HG03097 (cell line): ENCODE measurements around the gene LILRB3.
"Not testable (repeated sequence)": the region's sequence is repeated elsewhere in the genome, so short reads cannot be mapped to it uniquely, and the experiment has no call there.

Experiments
- ATAC-seq: cut with Tn5 transposase; IDR thresholded peaks from one replicate; pipeline ENCODE4 v1.9.1; 2021; ENCODE audit not compliant: unreplicated experiment, low FRiP score

The LILRB3 gene

DNA sequence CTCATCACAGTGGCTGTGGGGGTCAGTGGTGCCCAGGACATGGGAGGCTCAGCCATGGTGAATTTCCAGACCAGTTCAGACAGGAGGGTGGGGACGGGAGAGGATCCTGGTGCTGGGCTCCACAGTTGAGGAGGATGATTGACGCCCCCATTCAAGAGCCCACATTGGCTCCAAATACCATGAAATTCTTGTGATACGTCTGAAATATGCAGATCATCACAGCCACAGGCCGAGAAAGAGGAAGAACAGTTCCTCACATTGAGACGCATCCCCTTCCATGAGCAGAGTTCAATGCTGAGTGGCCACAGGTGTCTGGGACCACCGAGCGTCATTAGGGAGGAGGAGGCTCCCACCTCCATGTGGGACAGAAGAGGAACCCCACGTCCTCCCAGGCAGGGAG, 21.0 kb upstream of the LILRB3 start:
- not testable (repeated sequence) for ATAC-seq

DNA sequence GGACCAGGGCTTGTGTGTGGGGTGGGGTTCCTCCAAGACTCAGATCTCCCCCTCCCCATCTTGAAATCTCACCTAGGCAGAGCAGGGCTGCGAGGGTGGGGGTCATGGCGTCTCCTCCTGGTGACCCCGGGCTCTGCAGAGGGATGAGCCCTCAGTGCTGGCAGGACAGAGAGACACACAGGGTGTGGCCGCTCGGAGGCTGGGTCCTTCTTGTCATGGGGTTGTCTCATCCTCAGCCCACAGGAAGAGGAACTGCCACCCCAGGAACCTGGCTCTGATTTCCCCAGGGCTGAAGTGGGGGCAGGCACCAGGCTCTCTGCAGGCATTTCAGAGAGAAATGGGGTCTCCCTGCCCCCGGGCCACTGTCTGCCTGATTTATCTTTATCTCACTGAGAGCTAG, 19.8 kb upstream of the LILRB3 start, which contains the start of gene LILRA6:
Gene LILRA6 (minus strand): TSS at position 145 of the 400 bp plus-strand sequence.
- ATAC-seq = not testable (repeated sequence)

DNA sequence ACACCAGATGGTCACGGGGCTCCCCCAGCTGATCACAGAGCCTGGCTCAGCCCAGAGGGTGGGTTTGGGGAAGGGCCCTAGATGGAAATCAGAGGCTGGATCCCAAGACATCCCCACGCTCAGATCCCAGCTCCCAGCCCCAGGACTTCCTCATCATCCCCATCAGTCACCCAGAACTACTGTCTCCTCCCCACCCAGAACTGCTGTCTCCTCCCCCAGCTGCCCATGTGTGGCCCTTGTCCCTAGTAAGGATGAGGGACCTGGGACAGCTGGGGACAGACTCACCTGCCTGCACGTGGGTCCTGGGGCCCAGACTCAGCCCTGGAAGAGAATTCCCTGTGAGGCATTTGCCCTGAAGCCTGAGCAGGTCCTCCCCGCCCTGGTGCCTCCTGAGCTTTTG, 19.4 kb upstream of the LILRB3 start:
- ATAC-seq = not testable (repeated sequence)

DNA sequence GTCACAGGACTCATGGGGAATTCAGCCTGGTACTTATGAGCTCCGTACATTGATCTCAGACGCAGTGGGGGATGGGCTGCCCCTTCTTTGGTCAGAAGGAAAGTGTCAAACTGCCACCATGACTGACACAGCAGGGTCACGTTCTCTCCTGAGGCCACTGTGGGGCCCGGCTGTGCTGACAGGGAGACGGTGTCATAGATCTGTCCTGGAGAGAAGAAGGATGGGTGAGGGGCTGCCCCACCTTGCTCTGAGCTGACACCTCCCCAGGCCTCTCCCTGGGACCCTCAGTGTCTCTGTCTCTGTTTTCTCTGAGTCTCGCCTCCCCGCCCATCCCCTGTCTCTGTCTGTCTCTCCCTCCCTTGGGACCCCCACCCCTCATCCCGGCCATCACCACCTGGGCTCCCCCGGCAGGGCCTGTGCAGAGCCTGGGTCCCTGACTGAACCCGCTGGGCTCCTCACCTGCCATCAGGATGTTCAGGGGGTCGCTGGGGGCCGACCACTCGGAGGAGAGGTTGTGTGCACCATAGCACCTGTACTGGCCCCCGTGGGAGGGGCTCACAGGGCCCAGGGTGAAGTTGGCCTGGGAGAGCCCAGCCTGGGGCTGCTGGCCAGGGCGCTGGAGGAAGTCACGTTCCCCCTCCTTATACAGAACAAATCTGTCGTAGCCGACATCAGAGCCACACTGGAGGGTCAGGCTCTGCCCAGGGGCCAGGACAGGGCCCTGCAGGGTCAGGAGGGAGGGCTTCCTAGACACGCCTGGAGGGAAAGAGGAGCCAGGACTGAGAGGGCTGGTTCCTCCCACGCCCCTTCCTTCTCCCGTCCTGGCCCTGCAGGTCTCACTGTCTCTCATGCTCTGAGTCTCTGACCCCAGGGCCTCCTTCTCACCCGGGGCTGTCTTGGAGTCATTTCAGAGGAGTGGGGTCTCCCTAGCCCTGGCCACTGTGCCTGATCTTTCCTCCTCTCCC, 17.8 kb upstream of the LILRB3 start:
- not testable (repeated sequence) for ATAC-seq

DNA sequence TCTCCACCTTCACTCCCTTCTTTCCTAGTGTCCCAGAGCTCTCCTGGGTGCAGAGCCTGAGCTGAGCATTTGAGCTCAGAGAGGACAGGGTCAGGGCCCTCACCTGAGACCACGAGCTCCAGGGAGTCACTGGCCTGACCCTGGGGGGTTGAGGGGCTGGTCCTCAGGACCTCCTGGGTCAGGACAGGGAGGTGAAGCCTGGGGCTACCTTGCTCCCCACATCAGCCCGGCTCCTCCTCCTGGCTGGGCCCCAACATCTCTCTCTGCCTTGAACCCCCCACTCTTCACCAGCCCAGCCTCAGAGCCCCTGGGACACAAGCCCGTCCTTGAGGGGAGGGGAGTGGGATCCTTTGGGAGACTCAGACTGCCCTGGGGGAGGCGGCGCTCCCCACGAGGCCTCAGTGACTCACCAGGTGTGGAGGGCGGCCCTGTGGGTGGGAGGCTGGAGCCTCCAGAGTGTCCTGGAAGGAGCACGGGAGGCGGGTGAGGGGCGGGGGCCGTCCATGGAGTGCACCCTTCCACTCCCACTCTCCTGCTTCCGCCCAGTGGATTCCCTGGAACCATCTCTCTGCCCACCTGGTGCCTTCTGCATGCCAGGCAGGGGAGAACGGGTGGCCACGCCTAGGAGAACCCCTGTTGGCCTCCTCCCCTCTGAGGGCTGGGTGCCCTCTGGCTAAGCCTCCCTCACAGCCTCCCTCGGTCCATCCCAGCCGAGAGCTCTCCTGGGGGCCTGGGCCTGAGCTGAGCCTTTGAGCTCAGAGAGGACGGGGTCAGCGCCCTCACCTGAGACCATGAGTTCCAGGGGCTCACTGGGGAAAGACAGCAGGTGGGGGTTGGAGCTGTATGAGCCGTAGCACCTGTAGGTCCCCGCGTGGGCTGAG, 16.9 kb upstream of the LILRB3 start:
- not testable (repeated sequence) for ATAC-seq

DNA sequence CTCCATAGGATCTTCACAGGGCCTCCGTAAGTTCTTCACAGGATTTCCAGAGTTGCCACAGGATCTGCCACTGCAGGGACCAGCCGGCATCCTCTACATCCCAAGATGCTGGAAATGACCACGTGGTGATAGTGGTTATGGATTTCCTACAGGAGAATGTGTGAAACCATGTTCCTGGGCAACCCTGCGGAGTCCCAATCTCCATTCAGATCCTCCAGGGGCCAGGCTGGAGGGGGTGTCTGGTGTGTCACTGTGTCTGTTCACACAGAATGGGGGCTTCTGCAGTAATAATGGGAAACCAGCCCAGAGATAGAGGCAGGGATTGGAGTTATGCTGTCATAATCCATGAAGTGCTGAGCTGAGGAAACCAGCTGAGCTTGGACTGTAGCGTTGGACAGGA, 11.1 kb upstream of the LILRB3 start:
- ATAC-seq = no peak

DNA sequence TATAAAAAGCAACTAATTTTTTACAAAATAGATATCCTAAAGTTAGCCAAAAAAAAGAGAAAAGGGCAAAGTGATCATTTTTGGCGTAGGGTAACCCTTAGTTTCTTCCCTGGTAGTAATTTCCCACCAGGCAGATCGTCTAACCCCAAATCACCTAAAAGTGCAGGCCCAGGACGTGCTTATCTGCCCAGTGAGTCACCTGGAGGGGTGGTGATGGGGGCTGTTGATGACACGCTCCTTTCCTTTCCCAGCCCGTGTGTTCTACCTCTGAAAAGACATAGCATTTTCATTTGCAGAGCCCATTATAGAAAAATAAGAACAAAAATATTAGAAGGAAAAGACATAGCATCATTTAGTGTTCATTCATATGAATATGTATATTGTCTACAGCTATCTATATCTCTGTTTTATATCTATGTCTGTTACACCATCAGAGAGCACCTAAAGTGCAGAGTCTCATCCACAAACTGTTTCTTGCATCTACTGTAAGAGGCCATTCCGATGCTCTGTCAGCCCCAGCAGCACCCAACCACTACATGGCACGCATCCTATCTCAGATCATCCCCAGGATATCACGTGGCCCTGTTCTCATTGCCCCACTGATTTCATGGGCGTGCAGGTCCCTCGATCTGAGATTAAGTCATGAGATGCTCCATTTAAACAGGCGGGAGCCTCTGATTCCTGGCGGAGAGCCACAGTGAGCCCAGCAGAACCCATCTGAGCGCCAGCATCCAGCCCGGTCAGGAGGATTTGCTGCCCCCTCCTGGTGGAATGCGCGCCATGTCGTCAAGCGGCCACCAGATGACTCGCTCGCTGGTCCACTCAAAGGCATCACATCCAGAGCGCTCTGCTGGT, 8.5 kb upstream of the LILRB3 start:
- no peak for ATAC-seq

DNA sequence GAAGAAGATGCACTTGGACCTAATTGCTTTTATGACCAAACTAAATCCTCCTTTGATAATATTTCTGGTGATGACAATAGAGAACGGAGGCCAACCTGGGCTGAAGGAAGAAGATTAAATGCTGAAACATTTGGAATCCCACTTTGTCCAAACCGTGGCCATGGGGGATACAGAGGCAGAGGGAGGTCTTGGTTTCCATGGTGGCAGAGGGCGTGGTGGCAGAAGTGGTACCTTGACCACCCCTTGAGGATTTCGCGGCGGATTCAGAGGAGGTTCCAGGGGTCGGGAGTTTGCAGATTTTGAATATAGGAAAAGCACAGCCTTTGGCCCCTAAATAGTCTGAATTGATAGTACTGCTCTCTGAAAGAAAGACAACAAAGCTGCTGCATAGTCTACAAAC, 7.2 kb upstream of the LILRB3 start:
- no peak for ATAC-seq

DNA sequence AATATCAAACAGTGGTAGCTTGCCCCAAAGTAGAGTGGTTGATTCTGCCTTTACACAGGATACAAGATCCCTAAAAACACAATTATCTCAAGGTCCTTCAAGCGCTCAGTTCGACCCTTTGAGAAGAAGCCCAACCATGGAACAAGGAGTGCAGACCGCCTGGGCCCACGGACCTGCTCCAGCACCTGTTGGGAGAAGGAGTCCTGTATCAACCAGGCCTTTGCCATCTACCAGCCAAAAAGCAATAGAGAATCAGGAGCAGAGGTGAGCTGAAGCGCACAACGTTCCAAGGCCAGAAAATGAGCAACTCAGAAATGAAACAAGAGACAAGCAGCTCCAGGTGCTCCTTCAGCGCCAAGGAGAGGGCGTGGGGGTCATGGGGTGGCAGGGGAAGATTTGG, 6.3 kb upstream of the LILRB3 start:
- no peak for ATAC-seq

DNA sequence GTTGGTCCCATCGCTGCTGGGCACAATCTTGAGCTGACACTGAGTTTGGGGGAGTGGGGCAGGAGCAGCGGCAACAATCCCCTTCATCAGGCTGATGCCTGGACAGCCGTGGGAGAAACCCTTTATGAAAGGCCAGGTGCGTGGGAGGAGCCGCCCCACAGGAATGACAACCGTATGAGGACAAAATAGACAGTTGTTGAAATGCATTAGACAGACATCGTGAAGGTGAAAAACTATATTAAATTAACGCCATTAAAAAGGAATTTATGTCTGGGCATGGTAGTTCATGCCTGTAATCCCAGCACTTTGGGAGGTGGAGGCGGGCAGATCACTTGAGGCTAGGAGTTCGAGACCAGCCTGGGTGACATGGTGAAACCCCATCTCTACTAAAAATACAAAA, 1.8 kb upstream of the LILRB3 start:
- ATAC-seq = not testable (repeated sequence)

DNA sequence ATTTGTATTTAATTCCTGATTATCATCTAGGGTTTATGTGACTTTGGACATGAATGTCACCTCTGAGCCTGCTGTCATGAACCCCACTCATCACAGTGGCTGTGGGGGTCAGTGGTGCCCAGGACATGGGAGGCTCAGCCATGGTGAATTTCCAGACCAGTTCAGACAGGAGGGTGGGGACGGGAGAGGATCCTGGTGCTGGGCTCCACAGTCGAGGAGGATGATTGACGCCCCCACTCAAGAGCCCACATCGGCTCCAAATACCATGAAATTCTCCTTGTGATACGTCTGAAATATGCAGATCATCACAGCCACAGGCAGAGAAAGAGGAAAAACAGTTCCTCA, 1.1 kb upstream of the LILRB3 start:
- ATAC-seq = not testable (repeated sequence)

DNA sequence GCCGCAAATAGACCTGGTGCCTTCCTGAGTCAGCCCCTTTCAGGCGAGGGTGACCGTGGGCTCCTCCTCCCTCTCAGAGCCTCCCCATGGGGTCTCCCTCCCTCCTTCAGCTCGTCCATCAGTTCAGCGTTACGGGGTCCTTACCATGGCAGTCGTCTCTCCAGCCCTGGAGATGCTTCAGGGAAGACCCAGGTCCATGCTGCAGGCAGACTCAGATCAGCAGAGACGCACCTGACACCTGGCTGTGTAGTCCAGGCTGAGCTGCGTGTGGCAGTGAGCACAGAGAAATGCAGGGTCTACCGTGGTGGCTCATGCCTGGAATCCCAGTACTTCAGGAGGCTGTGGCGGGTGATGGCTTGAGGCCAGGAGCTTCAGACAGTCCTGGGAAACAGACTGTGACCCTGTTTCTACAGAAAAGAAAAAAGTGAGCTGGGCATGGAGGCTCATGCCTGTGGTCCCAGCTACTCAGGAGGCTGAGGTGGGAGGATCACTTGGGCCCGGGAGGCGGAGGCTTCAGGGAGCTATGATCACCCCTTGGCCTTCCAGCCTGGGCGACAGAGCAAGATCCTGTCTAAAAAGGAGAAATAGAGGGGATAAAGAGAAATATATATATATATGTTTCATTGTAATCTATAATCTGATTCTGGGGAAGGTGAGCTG, 600 bp upstream of the LILRB3 start:
- ATAC-seq = not testable (repeated sequence)

DNA sequence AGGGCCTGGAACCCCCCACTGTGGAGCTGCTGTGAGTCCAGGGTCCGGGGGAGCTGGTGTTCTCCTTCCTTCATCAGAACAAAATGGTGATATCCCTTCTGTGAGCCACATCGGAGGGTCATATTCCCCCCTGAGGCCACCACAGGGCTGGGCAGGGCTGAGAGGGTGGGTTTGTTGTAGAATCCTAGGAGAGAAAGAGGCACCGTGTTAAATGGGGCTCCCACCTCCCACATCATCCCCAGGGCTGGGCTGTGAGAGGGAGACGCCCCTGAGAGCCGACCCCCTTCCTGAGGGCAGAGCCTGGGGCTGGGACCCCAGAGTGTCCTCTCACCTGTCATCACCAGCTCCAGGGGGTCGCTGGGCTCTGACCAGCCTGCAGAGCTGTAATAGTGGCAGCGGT, 860 bp downstream of the LILRB3 start:
- ATAC-seq = not testable (repeated sequence)

DNA sequence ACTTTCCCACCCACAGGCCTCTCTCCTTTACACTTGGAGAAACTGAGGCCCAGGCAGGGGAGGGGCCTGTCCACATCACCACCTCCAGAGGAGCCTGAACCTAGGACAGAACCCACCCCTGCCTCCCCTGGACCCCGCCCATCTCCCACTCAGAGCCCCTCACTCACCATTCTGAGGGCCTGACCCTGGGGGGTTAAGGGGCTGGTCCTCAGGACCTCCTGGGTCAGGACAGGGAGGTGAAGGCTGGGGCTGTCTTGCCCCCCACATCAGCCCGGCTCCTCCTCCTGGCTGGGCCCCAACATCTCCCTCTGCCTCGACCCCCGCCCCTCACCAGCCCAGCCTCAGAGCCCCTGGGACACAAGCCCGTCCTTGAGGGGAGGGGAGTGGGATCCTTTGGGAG, 3.1 kb downstream of the LILRB3 start:
- ATAC-seq = not testable (repeated sequence)

DNA sequence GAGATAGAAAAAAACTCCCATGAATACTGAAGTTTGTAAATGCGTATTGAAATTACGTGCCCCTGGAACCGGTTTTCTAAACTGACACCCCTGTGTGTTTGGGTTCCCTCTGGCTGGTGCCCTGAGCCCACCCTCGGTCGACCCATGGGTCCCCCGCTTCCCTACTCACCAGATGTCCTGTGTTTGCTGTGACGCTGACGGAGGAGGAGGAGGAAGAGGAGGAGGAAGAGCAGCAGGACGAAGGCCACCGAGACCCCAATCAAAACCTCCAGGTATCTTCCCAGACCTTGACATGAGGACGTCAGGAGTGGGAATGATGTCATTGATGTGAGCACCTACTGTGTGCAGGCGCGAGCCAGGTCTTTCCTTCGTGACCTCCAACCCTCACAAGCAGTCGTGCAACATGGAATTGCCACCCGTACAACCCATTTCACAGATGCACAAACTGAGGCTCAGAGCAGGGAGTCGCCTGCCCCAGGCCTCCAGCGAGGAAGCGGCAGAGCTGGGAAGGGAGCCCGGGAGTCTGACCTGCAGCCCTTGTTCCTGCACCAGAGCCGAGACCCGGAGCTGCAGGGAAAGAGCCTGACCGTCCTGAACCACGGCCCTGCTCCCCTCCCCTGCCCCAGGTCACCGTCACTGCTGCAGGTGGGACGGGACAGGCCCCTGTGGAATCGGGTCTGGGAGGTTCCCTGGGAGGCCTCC, 3.7 kb downstream of the LILRB3 start:
- no peak for ATAC-seq

DNA sequence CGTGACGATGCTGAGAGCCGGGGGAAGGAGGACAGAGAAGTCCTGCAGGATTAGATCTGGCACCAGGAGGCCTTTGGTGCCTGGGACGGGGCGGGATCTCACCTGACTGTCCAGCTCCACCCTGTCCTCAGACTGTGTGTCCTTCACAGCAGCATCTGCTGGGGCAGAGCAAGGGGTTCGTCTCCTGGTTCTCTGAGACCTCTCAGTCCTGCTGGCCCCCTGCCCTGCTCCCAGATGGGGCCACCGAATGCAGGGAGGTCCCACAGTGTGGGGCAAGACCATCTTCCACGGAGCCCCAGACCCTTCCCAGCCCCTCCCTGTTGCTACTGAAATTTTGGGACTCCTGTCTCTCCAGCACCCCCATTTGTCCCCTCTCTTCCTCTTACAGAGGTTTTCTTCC, 4.5 kb downstream of the LILRB3 start:
- ATAC-seq = no peak

DNA sequence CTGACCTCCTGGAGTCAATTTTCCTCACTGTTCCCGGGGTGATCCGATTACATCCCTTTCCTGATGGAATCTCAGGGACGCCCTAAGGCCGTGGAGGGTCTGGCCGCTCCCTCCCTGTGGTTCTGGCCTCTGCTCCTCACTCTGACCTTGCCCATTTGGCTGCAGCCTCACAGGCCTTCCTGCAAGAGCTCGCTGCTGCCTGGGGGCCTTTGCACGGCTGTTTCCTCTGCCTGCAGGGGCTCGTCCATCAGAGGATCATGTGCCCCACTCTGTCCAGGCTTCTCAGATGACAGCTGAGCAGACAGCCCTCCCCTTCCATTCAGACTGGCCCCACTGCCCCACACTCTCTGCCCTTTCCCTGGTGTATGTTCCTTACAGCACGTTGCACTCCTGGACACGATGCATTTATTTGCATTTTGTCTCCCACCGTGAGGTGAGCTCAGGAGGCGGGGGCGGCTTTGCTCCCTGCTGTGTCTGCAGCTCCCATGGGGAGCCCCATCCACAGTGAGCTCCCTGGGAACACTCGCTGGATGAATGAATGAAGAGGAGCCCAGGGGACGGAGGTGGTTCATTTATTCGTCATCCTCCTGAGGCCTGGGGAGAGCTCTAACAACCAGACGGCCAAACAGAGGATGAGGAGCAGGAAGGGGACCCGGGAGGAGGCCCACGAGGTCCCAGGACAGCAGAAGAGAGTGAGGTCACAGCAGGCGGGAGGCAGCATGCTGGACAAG, 5.1 kb downstream of the LILRB3 start:
- ATAC-seq = not testable (repeated sequence)

DNA sequence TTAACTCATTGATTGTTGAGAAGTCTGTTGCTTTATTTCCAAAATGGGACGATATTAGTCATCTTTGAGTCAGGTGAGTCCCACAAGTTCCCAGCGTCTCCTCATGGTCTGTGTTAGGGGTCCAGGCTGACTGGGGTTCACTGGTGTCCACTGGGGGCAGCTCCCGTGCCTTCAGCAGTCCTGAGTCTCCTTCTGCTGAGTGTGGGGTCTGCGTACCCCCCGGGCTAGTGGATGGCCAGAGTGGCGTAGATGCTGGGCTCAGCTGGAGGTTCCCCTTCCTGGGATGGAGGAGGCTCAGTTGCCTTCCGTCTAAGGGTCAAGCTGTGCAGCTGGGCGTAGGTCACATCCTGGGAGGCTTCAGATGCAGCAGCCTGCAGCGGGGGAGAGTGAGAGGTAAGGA, 5.9 kb downstream of the LILRB3 start:
- ATAC-seq = no peak

DNA sequence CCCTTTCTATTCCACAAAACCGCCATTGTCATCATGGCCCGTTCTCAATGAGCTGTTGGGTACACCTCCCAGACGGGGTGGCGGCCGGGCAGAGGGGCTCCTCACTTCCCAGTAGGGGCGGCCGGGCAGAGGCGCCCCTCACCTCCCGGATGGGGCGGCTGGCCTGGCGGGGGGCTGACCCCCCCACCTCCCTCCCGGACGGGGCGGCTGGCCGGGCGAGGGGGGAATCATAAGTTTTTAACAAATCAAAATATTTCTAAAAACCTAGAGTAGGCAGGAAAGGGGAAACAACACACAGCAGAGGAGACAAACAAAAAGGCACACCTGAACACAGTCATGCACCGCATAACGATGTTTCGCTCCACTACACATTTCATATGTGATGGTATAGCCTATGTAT, 8.1 kb downstream of the LILRB3 start:
- not testable (repeated sequence) for ATAC-seq
